ENCODE results near the gene HNRNPDL.

GRCh38 chr4:82436130-82436529 is 5.9 kb upstream of the HNRNPDL start:
- TF ChIP-seq EZH2 (IDR thresholded peaks at IDR 0.05; ENCODE audit: insufficient read depth, poor library complexity, severe bottlenecking) = no peak
- TF ChIP-seq EZH2phosphoT487 (IDR thresholded peaks at IDR 0.05; ENCODE audit: insufficient read depth, low read depth) = no peak

Measured in GM23248 (cell line).